HepG2 (cell line): ENCODE data around the gene THBS4. TPM values are rescaled to one million over a fixed set of nuclear protein-coding genes. Genes with fewer than 3 reads are reported as not detected.

ENCODE experiments used
- ATAC-seq: fragments of 200-7000 bp; cut with Tn5 transposase; 3 replicates; pipeline ENCODE4 v1.9.1; 2020; ENCODE audit warnings: mild to moderate bottlenecking, moderate library complexity
- BruUV-seq: library from RNA; stranded (reverse); fragments of 400-500 nt; replicated peaks from 2 replicates; lab custom pipeline; 2021; lab: Mats Ljungman, UMichigan
- CTCF ChIA-PET: fragments of 300-600 bp; formaldehyde crosslinking; extraction: SDS; loops from one replicate; lab custom pipeline; 2021; ENCODE audit warnings: low total read pairs, inconsistent platforms, low intra/inter-chr PET ratio; lab: Yijun Ruan, JAX
- POLR2A ChIA-PET: fragments of 350-600 bp; sonication (Branson Sonifier 250); formaldehyde crosslinking; loops from one replicate; lab custom pipeline; 2020; ENCODE audit warnings: antibody characterized with exemption, inconsistent platforms; lab: Yijun Ruan, JAX
- DNase-seq: peaks from one replicate; pipeline ENCODE4 v3.0.0-alpha.2; 2015; ENCODE audit warnings: low spot score
- FAIRE-seq: peaks from 3 replicates; lab custom pipeline; 2011; peaks lifted over from hg19 to GRCh38; lab: Jason Lieb, UNC
- H2AFZ ChIP-seq: one replicate; pipeline ENCODE4 v1.6.1; 2011; ENCODE audit warnings: low read length, inconsistent platforms
- H3K27ac ChIP-seq: fragments of 300-600 bp; 3 replicates; pipeline ENCODE4 v1.8.0; 2011; ENCODE audit warnings: mixed run types, mild to moderate bottlenecking, mixed read lengths, low read length, inconsistent platforms; ENCODE audit not compliant: insufficient read depth; ENCODE audit errors: extremely low read length
- H3K27me3 ChIP-seq, 2 experiments: fragments of 200-600 bp in 1 of 2; 2 replicates in 1 of 2; 3 replicates in 1 of 2; pipeline versions ENCODE4 v1.6.0 to v1.8.0; 2011; ENCODE audit warnings: low read length in 2 of 2, mild to moderate bottlenecking in 2 of 2, moderate library complexity in 2 of 2, inconsistent platforms in 1 of 2; ENCODE audit not compliant: insufficient read depth in 2 of 2, control insufficient read depth in 1 of 2
- H3K36me3 ChIP-seq, 2 experiments: fragments of 200-600 bp in 1 of 2; replicated peaks in 1 of 2; 2 replicates in 1 of 2; 3 replicates in 1 of 2; pipeline versions ENCODE4 v1.5.1 to v1.8.0; 2011; ENCODE audit warnings: low read length in 2 of 2, inconsistent platforms in 1 of 2; ENCODE audit not compliant: insufficient read depth in 2 of 2, control insufficient read depth in 1 of 2
- H3K4me1 ChIP-seq: 2 replicates; pipeline ENCODE4 v1.5.1; 2012; ENCODE audit warnings: low read length, inconsistent platforms; ENCODE audit not compliant: insufficient read depth
- H3K4me2 ChIP-seq: 2 replicates; pipeline ENCODE4 v1.6.0; 2011; ENCODE audit warnings: low read depth, low read length, inconsistent platforms
- H3K4me3 ChIP-seq, 3 experiments: fragments of 200-600 bp in 1 of 3; sonication (generic), shearing (Covaris generic) in 1 of 3; replicated peaks in 1 of 3; 2 replicates each; pipeline ENCODE4 v1.5.1; 2011 to 2016; ENCODE audit warnings: low read length in 3 of 3, inconsistent platforms in 2 of 3, low read depth in 2 of 3, mild to moderate bottlenecking in 2 of 3, control low read depth in 1 of 3, mixed read lengths in 1 of 3; ENCODE audit not compliant: insufficient read depth in 1 of 3
- H3K79me2 ChIP-seq: one replicate; pipeline ENCODE4 v1.6.1; 2011; ENCODE audit warnings: low read length, inconsistent platforms; ENCODE audit not compliant: insufficient read depth
- H3K9ac ChIP-seq: 2 replicates; pipeline ENCODE4 v1.6.0; 2011; ENCODE audit warnings: mild to moderate bottlenecking, low read depth, low read length, inconsistent platforms; ENCODE audit not compliant: insufficient read depth
- H3K9me3 ChIP-seq: 2 replicates; pipeline ENCODE4 v1.5.1; 2012; ENCODE audit warnings: mild to moderate bottlenecking, low read length
- H4K20me1 ChIP-seq: 2 replicates; pipeline ENCODE4 v1.6.0; 2011; ENCODE audit warnings: inconsistent platforms, mild to moderate bottlenecking, low read length, moderate library complexity; ENCODE audit not compliant: insufficient read depth
- CHD2 ChIP-seq: IDR thresholded peaks from 2 replicates; pipeline ENCODE4 v1.6.1; 2011; ENCODE audit warnings: low read depth, low read length, improper control_type of control experiment
- ELF3 ChIP-seq: IDR thresholded peaks from 2 replicates; pipeline ENCODE4 v1.6.1; 2016; ENCODE audit warnings: missing genetic modification reagents, missing compliant biosample characterization
- JUND ChIP-seq: sonication (generic); formaldehyde crosslinking; IDR thresholded peaks from 2 replicates; pipeline ENCODE4 v1.8.0; 2022; ENCODE audit warnings: mild to moderate bottlenecking, missing genetic modification reagents
- MIER3 ChIP-seq: IDR thresholded peaks from 2 replicates; pipeline ENCODE4 v1.6.1; 2016; ENCODE audit warnings: missing compliant biosample characterization, borderline replicate concordance
- NR2C2 ChIP-seq: sonication (generic); formaldehyde crosslinking; IDR thresholded peaks from 2 replicates; pipeline ENCODE4 v1.4.0; 2020; ENCODE audit warnings: missing genetic modification reagents, mild to moderate bottlenecking, moderate library complexity, borderline replicate concordance
- SRSF9 ChIP-seq: fragments of 200-400 bp; formaldehyde crosslinking; IDR thresholded peaks from 2 replicates; pipeline ENCODE4 v1.6.1; 2018; ENCODE audit warnings: borderline replicate concordance, mild to moderate bottlenecking, low read depth, low read length; ENCODE audit not compliant: insufficient read depth, poor library complexity, severe bottlenecking
- ZNF263 ChIP-seq: sonication (generic); formaldehyde crosslinking; IDR thresholded peaks from 2 replicates; pipeline ENCODE4 v1.4.0; 2020; ENCODE audit warnings: missing genetic modification reagents
- ZNF660 ChIP-seq: sonication (generic); formaldehyde crosslinking; IDR thresholded peaks from 2 replicates; pipeline ENCODE4 v1.5.1; 2020; ENCODE audit warnings: mild to moderate bottlenecking, low read depth, missing genetic modification reagents, borderline replicate concordance
- ZNF75D ChIP-seq: sonication (generic); formaldehyde crosslinking; IDR thresholded peaks from 2 replicates; pipeline ENCODE4 v1.8.1; 2023; ENCODE audit warnings: missing genetic modification reagents, mild to moderate bottlenecking, borderline replicate concordance
- WGBS: methylation state at CpG from one replicate; pipeline ENCODE4 v1.1.6; 2017; ENCODE audit warnings: low lambda C conversion rate; 5-methylcytosine and 5-hydroxymethylcytosine counted together
- in situ Hi-C: cut with HindIII; loops from 2 replicates; pipeline ENCODE4 v1.10.0; 2017; ENCODE audit warnings: low pct_unique_long_range_greater_than_20kb; ENCODE audit not compliant: extremely low pct_ligation_motif_present
- intact Hi-C: fragments of 100-400 bp; cut with micrococcal nuclease; formaldehyde crosslinking; loops from one replicate; pipeline ENCODE4 v1.10.0; 2022; ENCODE audit not compliant: unreplicated experiment
- polyA plus RNA-seq, 8 experiments: library from polyadenylated mRNA; depleted of rRNA in 3 of 8; stranded (reverse) in 7 of 8; unstranded in 1 of 8; fragments of >200 nt; fragmentation: Illumina TruSeq in 4 of 8; extraction: Trizol in 4 of 8; gene quantifications; 2 replicates each; pipeline versions ENCODE4 v1.2.1 to v1.2.3, GENCODE V29; 2011 to 2016; ENCODE audit warnings: low read depth in 4 of 8, missing spikeins in 1 of 8, mixed read lengths in 1 of 8; ENCODE audit not compliant: insufficient read depth in 1 of 8
- total RNA-seq, 5 experiments: library from RNA; depleted of rRNA; stranded (reverse); fragments of >200 nt; fragmentation: Illumina TruSeq; extraction: Trizol; gene quantifications; 2 replicates each; pipeline ENCODE4 v1.2.3, GENCODE V29; 2016; ENCODE audit warnings: low read depth in 1 of 5
- TF ChIP-seq, protein P1 (sequence below): sonication (generic); formaldehyde crosslinking; IDR thresholded peaks from 2 replicates; pipeline ENCODE4 v1.4.0; 2020; ENCODE audit warnings: missing genetic modification reagents, low read depth, mild to moderate bottlenecking, borderline replicate concordance
- TF ChIP-seq, protein P2 (sequence below): sonication (generic); formaldehyde crosslinking; IDR thresholded peaks from 2 replicates; pipeline ENCODE4 v1.4.0; 2020; ENCODE audit warnings: missing genetic modification reagents
- TF ChIP-seq, protein P3 (sequence below): sonication (generic); formaldehyde crosslinking; IDR thresholded peaks from 2 replicates; pipeline ENCODE4 v1.8.1; 2023; ENCODE audit warnings: mild to moderate bottlenecking, missing genetic modification reagents, borderline replicate concordance
- TF ChIP-seq, protein P4 (sequence below): sonication (generic); formaldehyde crosslinking; IDR thresholded peaks from 2 replicates; pipeline ENCODE4 v1.4.0; 2020; ENCODE audit warnings: mild to moderate bottlenecking, missing genetic modification reagents
- TF ChIP-seq, protein P5 (sequence below): sonication (generic); formaldehyde crosslinking; IDR thresholded peaks from 2 replicates; pipeline ENCODE4 v1.4.0; 2020; ENCODE audit warnings: mild to moderate bottlenecking, missing genetic modification reagents
- TF ChIP-seq, protein P6 (sequence below): sonication (generic); formaldehyde crosslinking; IDR thresholded peaks from 2 replicates; pipeline ENCODE4 v1.4.0; 2020; ENCODE audit warnings: missing genetic modification reagents; ENCODE audit errors: not compliant biosample characterization

Gene THBS4
- total and polyA plus RNA-seq, 2 of the 13 experiments (the other 11 are each of a cell fraction or from before 2014, with no cell fraction given) = 0.60 to 1.2 TPM

DNA sequence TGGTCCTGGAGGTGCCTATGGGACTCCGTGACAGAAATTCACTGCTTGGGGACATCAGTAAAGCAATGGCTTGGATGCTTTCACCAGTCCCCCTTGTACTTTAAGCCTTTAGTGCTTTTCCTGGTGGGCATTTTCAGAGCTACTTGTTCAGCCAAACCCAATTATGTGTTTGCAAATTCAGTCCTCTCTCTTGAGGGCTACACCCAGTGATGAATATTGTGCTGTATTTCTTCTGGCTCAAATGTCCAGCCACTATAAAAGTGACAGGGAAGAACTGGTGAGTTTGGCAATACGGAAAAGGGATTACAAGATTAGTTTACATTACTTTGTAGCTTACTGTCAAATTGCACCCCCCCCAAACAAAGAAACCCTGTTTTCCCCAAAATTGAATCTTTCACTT, 4.5 kb downstream of the THBS4 start (continued):
- TF ChIP-seq, protein P1, sequence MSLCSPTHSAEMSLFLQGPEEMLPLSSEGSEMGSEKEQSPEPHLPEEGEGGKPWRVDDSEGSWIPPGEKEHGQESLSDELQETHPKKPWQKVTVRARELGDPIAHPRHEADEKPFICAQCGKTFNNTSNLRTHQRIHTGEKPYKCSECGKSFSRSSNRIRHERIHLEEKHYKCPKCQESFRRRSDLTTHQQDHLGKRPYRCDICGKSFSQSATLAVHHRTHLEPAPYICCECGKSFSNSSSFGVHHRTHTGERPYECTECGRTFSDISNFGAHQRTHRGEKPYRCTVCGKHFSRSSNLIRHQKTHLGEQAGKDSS = no peak
- TF ChIP-seq, protein P2, sequence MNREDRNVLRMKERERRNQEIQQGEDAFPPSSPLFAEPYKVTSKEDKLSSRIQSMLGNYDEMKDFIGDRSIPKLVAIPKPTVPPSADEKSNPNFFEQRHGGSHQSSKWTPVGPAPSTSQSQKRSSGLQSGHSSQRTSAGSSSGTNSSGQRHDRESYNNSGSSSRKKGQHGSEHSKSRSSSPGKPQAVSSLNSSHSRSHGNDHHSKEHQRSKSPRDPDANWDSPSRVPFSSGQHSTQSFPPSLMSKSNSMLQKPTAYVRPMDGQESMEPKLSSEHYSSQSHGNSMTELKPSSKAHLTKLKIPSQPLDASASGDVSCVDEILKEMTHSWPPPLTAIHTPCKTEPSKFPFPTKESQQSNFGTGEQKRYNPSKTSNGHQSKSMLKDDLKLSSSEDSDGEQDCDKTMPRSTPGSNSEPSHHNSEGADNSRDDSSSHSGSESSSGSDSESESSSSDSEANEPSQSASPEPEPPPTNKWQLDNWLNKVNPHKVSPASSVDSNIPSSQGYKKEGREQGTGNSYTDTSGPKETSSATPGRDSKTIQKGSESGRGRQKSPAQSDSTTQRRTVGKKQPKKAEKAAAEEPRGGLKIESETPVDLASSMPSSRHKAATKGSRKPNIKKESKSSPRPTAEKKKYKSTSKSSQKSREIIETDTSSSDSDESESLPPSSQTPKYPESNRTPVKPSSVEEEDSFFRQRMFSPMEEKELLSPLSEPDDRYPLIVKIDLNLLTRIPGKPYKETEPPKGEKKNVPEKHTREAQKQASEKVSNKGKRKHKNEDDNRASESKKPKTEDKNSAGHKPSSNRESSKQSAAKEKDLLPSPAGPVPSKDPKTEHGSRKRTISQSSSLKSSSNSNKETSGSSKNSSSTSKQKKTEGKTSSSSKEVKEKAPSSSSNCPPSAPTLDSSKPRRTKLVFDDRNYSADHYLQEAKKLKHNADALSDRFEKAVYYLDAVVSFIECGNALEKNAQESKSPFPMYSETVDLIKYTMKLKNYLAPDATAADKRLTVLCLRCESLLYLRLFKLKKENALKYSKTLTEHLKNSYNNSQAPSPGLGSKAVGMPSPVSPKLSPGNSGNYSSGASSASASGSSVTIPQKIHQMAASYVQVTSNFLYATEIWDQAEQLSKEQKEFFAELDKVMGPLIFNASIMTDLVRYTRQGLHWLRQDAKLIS = no peak
- TF ChIP-seq, protein P3, sequence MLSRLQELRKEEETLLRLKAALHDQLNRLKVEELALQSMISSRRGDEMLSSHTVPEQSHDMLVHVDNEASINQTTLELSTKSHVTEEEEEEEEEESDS (CRISPR knock-in tag) = no peak
- no peak for TF ChIP-seq ZNF75D
- TF ChIP-seq, all 625 proteins: peak for 0

DNA sequence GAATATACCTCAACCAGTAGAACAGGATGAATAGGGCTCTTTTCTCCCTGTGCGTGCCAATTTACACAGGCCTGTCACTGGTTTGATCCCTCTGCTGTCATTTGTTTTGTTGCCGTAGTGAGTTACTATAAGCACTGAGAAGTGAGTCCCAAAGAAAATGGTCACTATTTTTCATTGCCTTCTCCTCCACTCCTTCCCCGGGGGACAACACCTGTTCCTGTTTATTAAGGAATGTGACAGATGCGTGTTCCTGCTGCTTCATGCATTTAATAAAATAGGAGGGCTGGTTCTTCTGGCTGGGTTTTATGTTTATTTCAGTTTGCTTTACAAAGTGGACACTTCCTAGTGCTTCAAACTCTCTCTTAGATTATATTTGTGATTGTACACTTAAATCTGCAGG, 6.4 kb downstream of the THBS4 start:
- no peak for ATAC-seq
- Histone ChIP-seq H3K27me3 (peaks cover 0 to 18% of the 10 kb centered on the region in 2 experiments; a peak in 4 of 5 replicates), H4K20me1 (no peaks in the 10 kb centered on the region), H3K4me2 (no peak overlapping the region), H3K27ac (no peak overlapping the region), H3K79me2 (no peaks in the 10 kb centered on the region), H3K9ac (no peak overlapping the region), H3K9me3 (no peaks in the 10 kb centered on the region), H3K4me3 (no peak overlapping the region), H3K4me1 (no peaks in the 10 kb centered on the region), H2AFZ (no peak overlapping the region), H3K36me3 (no peaks in the 10 kb centered on the region)
- in situ Hi-C loops (no loop called here), intact Hi-C loops (no loop called here)
- WGBS = 62% methylated on average over 4 of the region's 4 CpGs
- BruUV-seq = no TSS peak
- CTCF ChIA-PET = no interaction called here
- no peak for DNase-seq
- POLR2A ChIA-PET = no interaction called here
- no peak for FAIRE-seq
- TF ChIP-seq, protein P4, sequence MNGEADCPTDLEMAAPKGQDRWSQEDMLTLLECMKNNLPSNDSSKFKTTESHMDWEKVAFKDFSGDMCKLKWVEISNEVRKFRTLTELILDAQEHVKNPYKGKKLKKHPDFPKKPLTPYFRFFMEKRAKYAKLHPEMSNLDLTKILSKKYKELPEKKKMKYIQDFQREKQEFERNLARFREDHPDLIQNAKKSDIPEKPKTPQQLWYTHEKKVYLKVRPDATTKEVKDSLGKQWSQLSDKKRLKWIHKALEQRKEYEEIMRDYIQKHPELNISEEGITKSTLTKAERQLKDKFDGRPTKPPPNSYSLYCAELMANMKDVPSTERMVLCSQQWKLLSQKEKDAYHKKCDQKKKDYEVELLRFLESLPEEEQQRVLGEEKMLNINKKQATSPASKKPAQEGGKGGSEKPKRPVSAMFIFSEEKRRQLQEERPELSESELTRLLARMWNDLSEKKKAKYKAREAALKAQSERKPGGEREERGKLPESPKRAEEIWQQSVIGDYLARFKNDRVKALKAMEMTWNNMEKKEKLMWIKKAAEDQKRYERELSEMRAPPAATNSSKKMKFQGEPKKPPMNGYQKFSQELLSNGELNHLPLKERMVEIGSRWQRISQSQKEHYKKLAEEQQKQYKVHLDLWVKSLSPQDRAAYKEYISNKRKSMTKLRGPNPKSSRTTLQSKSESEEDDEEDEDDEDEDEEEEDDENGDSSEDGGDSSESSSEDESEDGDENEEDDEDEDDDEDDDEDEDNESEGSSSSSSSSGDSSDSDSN = no peak
- TF ChIP-seq ELF3 (CRISPR knock-in tag) (no peak), ZNF660 (CRISPR knock-in tag) (no peak), SRSF9 (no peak), JUND (CRISPR knock-in tag) (no peak), ZNF263 (CRISPR knock-in tag) (no peak), NR2C2 (no peak), MIER3 (CRISPR knock-in tag) (no peak), CHD2 (no peak)
- TF ChIP-seq, protein P5, sequence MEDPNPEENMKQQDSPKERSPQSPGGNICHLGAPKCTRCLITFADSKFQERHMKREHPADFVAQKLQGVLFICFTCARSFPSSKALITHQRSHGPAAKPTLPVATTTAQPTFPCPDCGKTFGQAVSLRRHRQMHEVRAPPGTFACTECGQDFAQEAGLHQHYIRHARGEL = no peak
- TF ChIP-seq, protein P6, sequence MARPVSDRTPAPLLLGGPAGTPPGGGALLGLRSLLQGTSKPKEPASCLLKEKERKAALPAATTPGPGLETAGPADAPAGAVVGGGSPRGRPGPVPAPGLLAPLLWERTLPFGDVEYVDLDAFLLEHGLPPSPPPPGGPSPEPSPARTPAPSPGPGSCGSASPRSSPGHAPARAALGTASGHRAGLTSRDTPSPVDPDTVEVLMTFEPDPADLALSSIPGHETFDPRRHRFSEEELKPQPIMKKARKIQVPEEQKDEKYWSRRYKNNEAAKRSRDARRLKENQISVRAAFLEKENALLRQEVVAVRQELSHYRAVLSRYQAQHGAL (CRISPR knock-in tag) = no peak
